Limb (tissue), 2 donors: ENCODE measurements around the gene NBR1.
"Not testable (repeated sequence)": the region's sequence is repeated elsewhere in the genome, so short reads cannot be mapped to it uniquely, and the experiment has no call there.

Experiments
- DNase-seq, 2 donors: peaks; one replicate each; pipeline ENCODE4 v3.0.0-alpha.2; 2016; ENCODE audit errors: extremely low spot score in 2 of 2

Gene NBR1

GRCh38 chr17:43153197-43153835 lies 17.7 kb upstream of the NBR1 start:
- DNase-seq = not testable (repeated sequence)

GRCh38 chr17:43155666-43156065 lies 15.3 kb upstream of the NBR1 start:
- DNase-seq = no peak

GRCh38 chr17:43159232-43159631 lies 11.8 kb upstream of the NBR1 start:
- not testable (repeated sequence) for DNase-seq

GRCh38 chr17:43159957-43160356 lies 11.1 kb upstream of the NBR1 start:
- not testable (repeated sequence) for DNase-seq

- DNase-seq = not testable (repeated sequence)
Observed at GRCh38 chr17:43165971-43166370, 5.0 kb upstream of the NBR1 start.

GRCh38 chr17:43169561-43170139 lies 1.4 kb upstream of the NBR1 start:
- DNase-seq = no peak

- DNase-seq = peak; percentile 86 to 89
Observed at GRCh38 chr17:43170140-43170765, 761 bp upstream of the NBR1 start.

- peak; percentile 38 to 76 for DNase-seq
Observed at GRCh38 chr17:43171586-43172487, 823 bp downstream of the NBR1 start.

- DNase-seq = no peak
Observed at GRCh38 chr17:43175213-43176118, 4.5 kb downstream of the NBR1 start.

- DNase-seq = no peak
Observed at GRCh38 chr17:43176119-43176570, 5.1 kb downstream of the NBR1 start.

- DNase-seq = no peak
Observed at GRCh38 chr17:43183921-43184320, 12.9 kb downstream of the NBR1 start.

GRCh38 chr17:43186656-43187055 lies 15.6 kb downstream of the NBR1 start:
- DNase-seq = not testable (repeated sequence)

- no peak for DNase-seq
Observed at GRCh38 chr17:43193251-43193650, 22.2 kb downstream of the NBR1 start.

- no peak for DNase-seq
Observed at GRCh38 chr17:43199633-43200032, 28.6 kb downstream of the NBR1 start.

- no peak for DNase-seq
Observed at GRCh38 chr17:43200127-43200526, 29.1 kb downstream of the NBR1 start.

GRCh38 chr17:43203013-43203412 lies 32.0 kb downstream of the NBR1 start:
- DNase-seq = not testable (repeated sequence)

GRCh38 chr17:43210576-43210975 lies 39.6 kb downstream of the NBR1 start:
- no peak for DNase-seq

- no peak for DNase-seq
Observed at GRCh38 chr17:43211123-43211479, 40.1 kb downstream of the NBR1 start.

- peak; percentile 86 to 87 for DNase-seq
Observed at GRCh38 chr17:43211480-43212402, 40.7 kb downstream of the NBR1 start, which contains the start of gene TMEM106A. Gene TMEM106A (plus strand): TSS chr17:43211875. CDS start chr17:43213042, 1,167 bp downstream.
